HEK293T (cell line): Measurements from ENCODE around the gene SERAC1.
A peak's percentile ranks its signal among the peaks of the same experiment; 100 is the strongest.

Experiments used
- CTCF ChIA-PET: fragments of 350-600 bp; formaldehyde crosslinking; extraction: SDS; loops from one replicate; lab custom pipeline; 2021; ENCODE audit warnings: antibody characterized with exemption, inconsistent platforms; lab: Yijun Ruan, JAX
- POLR2A ChIA-PET: fragments of 350-600 bp; formaldehyde crosslinking; extraction: SDS; loops from one replicate; lab custom pipeline; 2020; ENCODE audit warnings: antibody characterized with exemption, inconsistent platforms; lab: Yijun Ruan, JAX
- DNase-seq: peaks from one replicate; pipeline ENCODE4 v3.0.0; 2012; ENCODE audit warnings: mixed read lengths; ENCODE audit errors: extremely low spot score
- ARNT ChIP-seq: fragments of 450-650 bp; IDR thresholded peaks from 2 replicates; pipeline ENCODE4 v1.6.1; 2017; ENCODE audit warnings: mild to moderate bottlenecking
- BHLHE40 ChIP-seq: fragments of 450-650 bp; IDR thresholded peaks from 2 replicates; pipeline ENCODE4 v1.6.1; 2016; ENCODE audit warnings: mild to moderate bottlenecking, moderate library complexity, borderline replicate concordance
- CTBP1 ChIP-seq: fragments of 450-650 bp; IDR thresholded peaks from 2 replicates; pipeline ENCODE4 v1.6.1; 2016; ENCODE audit warnings: borderline replicate concordance
- ELF4 ChIP-seq: fragments of 450-650 bp; IDR thresholded peaks from 2 replicates; pipeline ENCODE4 v1.6.1; 2017; ENCODE audit warnings: antibody characterized with exemption
- FOXA1 ChIP-seq: fragments of 450-650 bp; IDR thresholded peaks from 2 replicates; pipeline ENCODE4 v1.6.1; 2016; ENCODE audit warnings: mild to moderate bottlenecking
- FOXK2 ChIP-seq: fragments of 450-650 bp; IDR thresholded peaks from 2 replicates; pipeline ENCODE4 v1.6.1; 2016; ENCODE audit warnings: mild to moderate bottlenecking
- FOXM1 ChIP-seq: fragments of 450-650 bp; IDR thresholded peaks from 2 replicates; pipeline ENCODE4 v1.6.1; 2017; ENCODE audit warnings: mild to moderate bottlenecking, borderline replicate concordance
- HDGF ChIP-seq: fragments of 450-650 bp; IDR thresholded peaks from 2 replicates; pipeline ENCODE4 v1.6.1; 2017; ENCODE audit warnings: antibody characterized with exemption, borderline replicate concordance
- L3MBTL2 ChIP-seq: fragments of 450-650 bp; conservative IDR thresholded peaks from 2 replicates; pipeline ENCODE4 v1.6.1; 2016; ENCODE audit warnings: mild to moderate bottlenecking
- LEF1 ChIP-seq: fragments of 450-650 bp; IDR thresholded peaks from 2 replicates; pipeline ENCODE4 v1.6.1; 2017; ENCODE audit warnings: mild to moderate bottlenecking, borderline replicate concordance
- NFRKB ChIP-seq: fragments of 450-650 bp; IDR thresholded peaks from 2 replicates; pipeline ENCODE4 v1.6.1; 2016; ENCODE audit warnings: mild to moderate bottlenecking, moderate library complexity
- PKNOX1 ChIP-seq: fragments of 450-650 bp; IDR thresholded peaks from 2 replicates; pipeline ENCODE4 v1.6.1; 2016
- SP1 ChIP-seq: fragments of 450-650 bp; IDR thresholded peaks from 2 replicates; pipeline ENCODE4 v1.6.1; 2017
- SUZ12 ChIP-seq: fragments of 450-650 bp; IDR thresholded peaks from 2 replicates; pipeline ENCODE4 v1.6.1; 2016; ENCODE audit warnings: mild to moderate bottlenecking
- TARDBP ChIP-seq: fragments of 450-650 bp; IDR thresholded peaks from 2 replicates; pipeline ENCODE4 v1.6.1; 2016
- ZNF384 ChIP-seq: fragments of 450-650 bp; IDR thresholded peaks from 2 replicates; pipeline ENCODE4 v1.6.1; 2016

The SERAC1 gene

GRCh38 chr6:158206740-158207421 is 38.8 kb upstream of the SERAC1 start:
- DNase-seq = no peak
- ChIA-PET CTCF (interaction anchor here (0.6 to 2.5 kb wide), 2 partner anchors 63 to 495 kb away, joined by 4 to 13 read pairs; no protein-coding TSS in a partner anchor), POLR2A (no interaction called here)
- TF ChIP-seq PKNOX1 (no peak), ELF4 (no peak), BHLHE40 (no peak), ARNT (no peak), FOXA1 (no peak), ZNF384 (no peak), SUZ12 (no peak)

GRCh38 chr6:158205169-158205944 is 37.3 kb upstream of the SERAC1 start:
- no peak for TF ChIP-seq LEF1
- TF ChIP-seq FOXM1 = no peak
- no peak for TF ChIP-seq FOXK2
- TF ChIP-seq SP1 = no peak
- TF ChIP-seq SUZ12 = no peak
- TF ChIP-seq ARNT = no peak
- no peak for TF ChIP-seq FOXA1
- no peak for TF ChIP-seq PKNOX1
- TF ChIP-seq L3MBTL2 = no peak
- TF ChIP-seq NFRKB = no peak
- TF ChIP-seq TARDBP = no peak
- no peak for TF ChIP-seq ZNF384
- no peak for TF ChIP-seq HDGF
- no peak for TF ChIP-seq CTBP1
- no peak for TF ChIP-seq BHLHE40
- TF ChIP-seq ELF4 = no peak
- ChIA-PET CTCF (interaction anchor here (0.6 to 2.5 kb wide), 8 partner anchors 9 to 1568 kb away, joined by 3 to 13 read pairs (median 4); no protein-coding TSS in a partner anchor), POLR2A (no interaction called here)
- peak; percentile 51 for DNase-seq

GRCh38 chr6:158198461-158198860 is 30.4 kb upstream of the SERAC1 start:
- CTCF ChIA-PET = interaction anchor here (0.8 kb wide), 1 partner anchor 170 kb away, joined by 4 read pairs; no protein-coding TSS in a partner anchor
- TF ChIP-seq FOXK2 = no peak
- no peak for TF ChIP-seq LEF1
- TF ChIP-seq HDGF = no peak
- no peak for TF ChIP-seq BHLHE40
- no peak for TF ChIP-seq L3MBTL2
- no peak for TF ChIP-seq FOXM1
- no peak for TF ChIP-seq TARDBP
- TF ChIP-seq PKNOX1 = no peak
- no peak for TF ChIP-seq SP1
- no peak for TF ChIP-seq ARNT
- no peak for TF ChIP-seq ZNF384
- TF ChIP-seq SUZ12 = no peak
- no peak for TF ChIP-seq FOXA1
- TF ChIP-seq ELF4 = no peak
- DNase-seq = no peak
- POLR2A ChIA-PET = interaction anchor here (0.9 kb wide), 1 partner anchor 31 kb away, joined by 3 read pairs; no protein-coding TSS in a partner anchor

GRCh38 chr6:158194487-158195280 is 26.6 kb upstream of the SERAC1 start:
- CTCF ChIA-PET = interaction anchor here (1.3 kb wide), 1 partner anchor 10 kb away, joined by 3 read pairs; no protein-coding TSS in a partner anchor
- POLR2A ChIA-PET = no interaction called here
- TF ChIP-seq CTBP1 (no peak), L3MBTL2 (no peak), HDGF (no peak), LEF1 (no peak), FOXA1 (no peak), FOXK2 (no peak), TARDBP (no peak), PKNOX1 (no peak), ARNT (no peak), FOXM1 (no peak), SP1 (no peak), SUZ12 (no peak)

GRCh38 chr6:158191761-158192160 is 23.7 kb upstream of the SERAC1 start:
- DNase-seq = no peak
- TF ChIP-seq FOXA1 (no peak), HDGF (no peak), FOXM1 (no peak), SUZ12 (no peak), SP1 (no peak), L3MBTL2 (no peak), NFRKB (no peak), TARDBP (no peak), ZNF384 (no peak), LEF1 (no peak), ARNT (no peak), ELF4 (no peak), BHLHE40 (no peak), FOXK2 (no peak), PKNOX1 (no peak)
- ChIA-PET POLR2A (no interaction called here), CTCF (no interaction called here)

More at GRCh38 chr6:158194487-158195280, 26.6 kb upstream of the SERAC1 start:
- DNase-seq = no peak
